ENCODE measurements around the gene SFTPD. TPM values are rescaled to one million over a fixed set of nuclear protein-coding genes. Genes with fewer than 3 reads are reported as not detected.

The SFTPD gene
- total and polyA plus RNA-seq, 3 experiments from 2014 or later: not detected

DNA sequence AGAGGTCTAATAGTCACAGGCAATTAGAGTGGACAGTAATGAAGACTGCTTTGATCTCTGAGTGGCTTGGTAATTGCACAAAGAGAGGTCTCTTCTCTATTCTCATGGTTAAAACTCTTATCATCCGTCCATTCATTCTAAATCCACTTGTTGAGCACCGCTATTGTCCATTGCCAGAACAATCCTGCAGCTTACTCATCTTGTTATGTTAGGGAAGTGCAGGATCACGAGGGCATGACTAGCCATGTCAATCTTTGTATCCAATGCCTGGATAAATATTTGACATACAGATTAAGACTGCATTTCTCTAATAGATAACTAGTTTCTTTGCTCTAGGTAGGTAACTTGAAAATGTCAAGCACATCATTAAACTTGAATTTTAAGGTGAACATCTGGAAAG lies 14.9 kb downstream of the SFTPD start:
- no peak for DNase-seq

DNA sequence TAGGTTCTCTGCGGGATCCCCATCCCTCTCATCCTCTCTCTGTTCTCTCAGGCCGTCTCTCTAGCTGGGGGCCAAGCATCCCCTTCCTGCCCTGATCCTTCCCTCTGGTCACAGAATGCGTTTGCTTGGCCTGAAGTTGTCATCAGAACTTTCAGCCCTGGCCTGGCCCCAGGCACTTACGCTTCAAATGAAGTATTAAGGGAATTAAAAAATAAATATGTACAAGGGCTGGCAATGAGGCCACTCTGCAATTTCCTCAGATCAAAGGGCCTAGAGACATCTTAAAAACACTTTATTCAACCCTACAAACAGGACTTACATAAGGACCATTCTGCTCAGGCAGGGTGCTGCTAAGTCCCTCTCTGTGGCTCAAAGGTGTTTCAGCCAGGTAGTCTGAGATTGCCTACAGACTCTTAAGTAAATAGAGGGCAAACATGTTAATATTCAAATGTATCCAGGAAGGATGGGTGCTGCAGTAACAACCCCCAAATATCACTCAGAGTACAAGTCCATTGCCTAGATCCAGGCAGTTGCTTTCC lies 16.0 kb downstream of the SFTPD start:
- peaks cover 9 to 55% of the 10 kb centered on the region in 2 donors for H3K27me3 Mint-ChIP-seq
- no peak for DNase-seq
- no peaks in the 10 kb centered on the region for H3K9me3 ChIP-seq (ENCODE audit: low read length)
- H3K27ac ChIP-seq (ENCODE audit: low read depth, low read length): no peak overlapping the region
- peaks cover 4% of the 10 kb centered on the region for H3K27me3 ChIP-seq (ENCODE audit: insufficient read depth, low read length, poor library complexity, severe bottlenecking)
- no peak overlapping the region for H3K4me3 ChIP-seq (ENCODE audit: low read length)
- no peaks in the 10 kb centered on the region for H3K36me3 ChIP-seq (ENCODE audit: insufficient read depth, low read length)
- H3K27ac Mint-ChIP-seq: no peak overlapping the region
- no peaks in the 10 kb centered on the region for H3K36me3 Mint-ChIP-seq
- no peak overlapping the region for H3K4me3 Mint-ChIP-seq
- H3K4me1 Mint-ChIP-seq: peaks cover 0 to 11% (median 8%) of the 10 kb centered on the region in 3 donors
- ChIA-PET CTCF (no interaction called here), POLR2A (no interaction called here)
- H3K9me3 Mint-ChIP-seq: no peaks in the 10 kb centered on the region
- no peaks in the 10 kb centered on the region for H3K4me1 ChIP-seq (ENCODE audit: insufficient read depth, low read length)

More for the DNA sequence above, 14.9 kb downstream of the SFTPD start:
- H3K4me1 Mint-ChIP-seq: peaks cover 4 to 18% (median 13%) of the 10 kb centered on the region in 3 donors
- Histone ChIP-seq H3K9me3 (ENCODE audit: low read length) (no peaks in the 10 kb centered on the region), H3K27me3 (ENCODE audit: insufficient read depth, low read length, poor library complexity, severe bottlenecking) (peaks cover 4% of the 10 kb centered on the region), H3K27ac (ENCODE audit: low read depth, low read length) (no peak overlapping the region), H3K4me1 (ENCODE audit: insufficient read depth, low read length) (no peaks in the 10 kb centered on the region), H3K36me3 (ENCODE audit: insufficient read depth, low read length) (no peaks in the 10 kb centered on the region), H3K4me3 (ENCODE audit: low read length) (no peak overlapping the region)
- ChIA-PET CTCF (no interaction called here), POLR2A (no interaction called here)
- no peaks in the 10 kb centered on the region for H3K9me3 Mint-ChIP-seq
- no peak overlapping the region for H3K4me3 Mint-ChIP-seq
- H3K27ac Mint-ChIP-seq: no peak overlapping the region
- no peaks in the 10 kb centered on the region for H3K36me3 Mint-ChIP-seq
- H3K27me3 Mint-ChIP-seq: peaks cover 9 to 55% of the 10 kb centered on the region in 2 donors

- CTCF ChIA-PET: no interaction called here
- Mint-ChIP-seq H3K27ac (no peak overlapping the region), H3K27me3 (peaks cover 9 to 55% of the 10 kb centered on the region in 2 donors), H3K9me3 (no peaks in the 10 kb centered on the region), H3K4me3 (no peak overlapping the region), H3K36me3 (no peaks in the 10 kb centered on the region), H3K4me1 (peaks cover 0 to 11% (median 8%) of the 10 kb centered on the region in 3 donors)
- no peaks in the 10 kb centered on the region for H3K36me3 ChIP-seq (ENCODE audit: insufficient read depth, low read length)
- H3K4me1 ChIP-seq (ENCODE audit: insufficient read depth, low read length): no peaks in the 10 kb centered on the region
- POLR2A ChIA-PET: no interaction called here
- no peak overlapping the region for H3K4me3 ChIP-seq (ENCODE audit: low read length)
- H3K27me3 ChIP-seq (ENCODE audit: insufficient read depth, low read length, poor library complexity, severe bottlenecking): peaks cover 4% of the 10 kb centered on the region
- H3K27ac ChIP-seq (ENCODE audit: low read depth, low read length): no peak overlapping the region
- no peaks in the 10 kb centered on the region for H3K9me3 ChIP-seq (ENCODE audit: low read length)
- no peak for DNase-seq
These were observed 16.6 kb downstream of the SFTPD start for GRCh38 chr10:79932307-79932706.

GRCh38 chr10:79930751-79931150 lies 18.2 kb downstream of the SFTPD start:
- ChIA-PET POLR2A (no interaction called here), CTCF (interaction anchor here (1.6 kb wide), 1 partner anchor 370 kb away, joined by 3 read pairs; the partner anchor contains the start of gene SFTPA2)
- peaks cover 7 to 45% of the 10 kb centered on the region in 2 donors for H3K27me3 Mint-ChIP-seq
- no peaks in the 10 kb centered on the region for H3K36me3 Mint-ChIP-seq
- Histone ChIP-seq H3K36me3 (ENCODE audit: insufficient read depth, low read length) (no peaks in the 10 kb centered on the region), H3K27ac (ENCODE audit: low read depth, low read length) (no peak overlapping the region), H3K4me1 (ENCODE audit: insufficient read depth, low read length) (no peaks in the 10 kb centered on the region), H3K4me3 (ENCODE audit: low read length) (no peak overlapping the region), H3K27me3 (ENCODE audit: insufficient read depth, low read length, poor library complexity, severe bottlenecking) (peaks cover 4% of the 10 kb centered on the region), H3K9me3 (ENCODE audit: low read length) (no peaks in the 10 kb centered on the region)
- DNase-seq: no peak
- peaks cover 0 to 11% (median 8%) of the 10 kb centered on the region in 3 donors for H3K4me1 Mint-ChIP-seq
- peak overlapping the region in 2 of 8 donors; percentile 39 to 46 for H3K27ac Mint-ChIP-seq
- no peak overlapping the region for H3K4me3 Mint-ChIP-seq
- H3K9me3 Mint-ChIP-seq: no peaks in the 10 kb centered on the region

DNA sequence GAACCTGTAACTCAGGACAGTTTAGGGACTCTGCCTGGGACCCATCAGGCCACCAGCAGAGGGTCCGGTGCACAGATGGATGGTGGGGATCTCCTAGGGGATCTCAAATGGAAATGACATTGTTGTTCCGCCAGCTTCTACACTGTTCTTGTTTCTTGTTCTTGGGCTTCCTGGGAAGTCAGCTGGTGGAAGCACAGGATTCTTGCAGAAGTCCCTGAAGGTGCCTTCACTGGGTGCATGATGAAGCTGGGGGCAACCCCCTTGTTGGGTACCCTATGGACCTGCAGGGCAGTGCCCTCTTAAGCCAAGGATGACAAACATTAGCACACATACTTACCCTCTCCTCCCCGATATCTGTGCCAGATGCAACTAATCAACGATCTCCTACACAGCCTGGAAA lies 18.6 kb downstream of the SFTPD start:
- Mint-ChIP-seq H3K4me1 (peaks cover 0 to 11% (median 8%) of the 10 kb centered on the region in 3 donors), H3K27me3 (peaks cover 7 to 40% of the 10 kb centered on the region in 2 donors), H3K4me3 (no peak overlapping the region), H3K9me3 (no peaks in the 10 kb centered on the region), H3K27ac (peak overlapping the region in 2 of 8 donors; percentile 39 to 46), H3K36me3 (no peaks in the 10 kb centered on the region)
- CTCF ChIA-PET: interaction anchor here (1.6 kb wide), 1 partner anchor 370 kb away, joined by 3 read pairs; the partner anchor contains the start of gene SFTPA2
- DNase-seq: no peak
- Histone ChIP-seq H3K27ac (ENCODE audit: low read depth, low read length) (no peak overlapping the region), H3K9me3 (ENCODE audit: low read length) (no peaks in the 10 kb centered on the region), H3K36me3 (ENCODE audit: insufficient read depth, low read length) (no peaks in the 10 kb centered on the region), H3K4me1 (ENCODE audit: insufficient read depth, low read length) (no peaks in the 10 kb centered on the region), H3K4me3 (ENCODE audit: low read length) (no peak overlapping the region), H3K27me3 (ENCODE audit: insufficient read depth, low read length, poor library complexity, severe bottlenecking) (peaks cover 4% of the 10 kb centered on the region)
- POLR2A ChIA-PET: no interaction called here

DNA sequence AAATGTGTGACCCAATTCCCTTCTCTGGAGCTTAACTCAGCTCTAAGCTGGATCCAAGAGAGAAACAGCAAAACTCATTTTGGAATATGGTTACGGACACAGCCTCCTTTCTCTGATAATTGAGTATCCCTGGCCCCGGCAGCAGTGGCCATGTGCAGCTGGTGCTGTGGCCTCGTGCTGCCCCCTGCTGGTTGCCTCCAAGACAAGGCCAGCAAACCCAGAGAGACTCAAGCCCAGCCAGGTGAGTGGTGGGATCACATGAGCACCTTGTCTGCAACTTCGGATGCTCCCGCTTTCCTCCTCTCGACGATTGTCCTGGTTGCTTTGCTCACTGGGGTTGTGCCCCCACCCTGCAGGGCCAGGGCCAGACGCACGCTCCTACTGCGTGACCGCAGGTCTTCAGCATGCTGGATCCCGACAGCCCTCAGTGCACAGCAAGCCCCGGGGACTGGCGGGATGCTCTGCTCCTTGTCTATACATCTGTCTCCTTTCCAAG lies 19.4 kb downstream of the SFTPD start:
- Histone ChIP-seq H3K9me3 (ENCODE audit: low read length) (no peaks in the 10 kb centered on the region), H3K36me3 (ENCODE audit: insufficient read depth, low read length) (no peaks in the 10 kb centered on the region), H3K4me3 (ENCODE audit: low read length) (no peak overlapping the region), H3K27ac (ENCODE audit: low read depth, low read length) (no peak overlapping the region), H3K27me3 (ENCODE audit: insufficient read depth, low read length, poor library complexity, severe bottlenecking) (peaks cover 4% of the 10 kb centered on the region), H3K4me1 (ENCODE audit: insufficient read depth, low read length) (no peaks in the 10 kb centered on the region)
- Mint-ChIP-seq H3K4me1 (peaks cover 0 to 11% (median 8%) of the 10 kb centered on the region in 3 donors), H3K27me3 (peaks cover 7 to 34% of the 10 kb centered on the region in 2 donors), H3K27ac (no peak overlapping the region), H3K9me3 (no peaks in the 10 kb centered on the region), H3K4me3 (no peak overlapping the region), H3K36me3 (no peaks in the 10 kb centered on the region)
- ChIA-PET POLR2A (no interaction called here), CTCF (interaction anchor here (1.6 kb wide), 1 partner anchor 369 kb away, joined by 3 read pairs; the partner anchor contains the start of gene SFTPA2)
- peak; percentile 39 to 75 (median 62) for DNase-seq

- Histone ChIP-seq H3K27ac (ENCODE audit: low read depth, low read length) (no peak overlapping the region), H3K36me3 (ENCODE audit: insufficient read depth, low read length) (no peaks in the 10 kb centered on the region), H3K9me3 (ENCODE audit: low read length) (no peaks in the 10 kb centered on the region), H3K4me3 (ENCODE audit: low read length) (no peak overlapping the region), H3K4me1 (ENCODE audit: insufficient read depth, low read length) (no peaks in the 10 kb centered on the region), H3K27me3 (ENCODE audit: insufficient read depth, low read length, poor library complexity, severe bottlenecking) (peaks cover 4% of the 10 kb centered on the region)
- no peaks in the 10 kb centered on the region for H3K9me3 Mint-ChIP-seq
- ChIA-PET CTCF (no interaction called here), POLR2A (no interaction called here)
- no peak for DNase-seq
- H3K4me3 Mint-ChIP-seq: no peak overlapping the region
- H3K36me3 Mint-ChIP-seq: no peaks in the 10 kb centered on the region
- H3K27ac Mint-ChIP-seq: no peak overlapping the region
- peaks cover 0 to 11% (median 8%) of the 10 kb centered on the region in 3 donors for H3K4me1 Mint-ChIP-seq
- H3K27me3 Mint-ChIP-seq: peaks cover 7 to 28% of the 10 kb centered on the region in 2 donors
These were observed 20.8 kb downstream of the SFTPD start for GRCh38 chr10:79928028-79928583.

DNA sequence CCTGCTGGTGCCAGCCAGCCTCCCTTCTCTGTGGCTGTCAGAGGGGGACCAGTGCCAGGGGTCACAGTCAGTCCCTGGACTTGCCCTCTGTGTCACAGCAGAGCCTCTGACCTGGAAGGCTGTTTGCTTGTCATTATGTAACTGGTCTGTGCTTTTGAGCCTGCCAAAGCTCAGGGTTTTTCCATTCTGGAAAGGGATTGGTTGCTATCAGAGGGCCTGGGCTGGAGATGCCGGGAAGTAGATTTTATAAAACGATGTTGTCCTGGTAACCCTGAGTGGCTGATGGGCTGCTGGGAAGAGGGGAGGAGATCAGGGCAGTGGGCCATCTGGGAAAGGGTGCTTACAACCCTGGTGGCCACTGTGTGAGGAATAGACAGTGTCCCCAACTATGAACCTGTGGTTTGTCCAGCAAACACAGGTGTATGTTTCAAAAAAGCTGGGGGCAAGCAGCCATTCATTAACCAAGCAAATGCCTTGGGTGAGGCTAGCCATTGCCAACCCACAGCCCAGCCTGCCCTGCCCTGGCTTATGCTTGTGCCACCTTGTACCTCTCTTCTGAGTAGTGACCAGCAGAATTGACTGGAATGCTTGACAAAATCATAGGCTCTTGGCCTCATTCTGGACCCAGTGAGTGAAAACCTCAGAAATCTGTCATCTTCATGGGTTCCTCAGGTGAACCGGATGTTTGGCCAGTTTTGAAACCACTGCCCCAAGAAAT lies 21.6 kb downstream of the SFTPD start:
- H3K36me3 ChIP-seq (ENCODE audit: insufficient read depth, low read length): no peaks in the 10 kb centered on the region
- H3K4me3 ChIP-seq (ENCODE audit: low read length): no peak overlapping the region
- no peak overlapping the region for H3K27ac ChIP-seq (ENCODE audit: low read depth, low read length)
- Mint-ChIP-seq H3K9me3 (no peaks in the 10 kb centered on the region), H3K4me1 (peaks cover 0 to 11% (median 8%) of the 10 kb centered on the region in 3 donors), H3K4me3 (no peak overlapping the region), H3K36me3 (no peaks in the 10 kb centered on the region), H3K27ac (no peak overlapping the region), H3K27me3 (peaks cover 7 to 20% of the 10 kb centered on the region in 2 donors)
- no peak for DNase-seq
- CTCF ChIA-PET: no interaction called here
- H3K27me3 ChIP-seq (ENCODE audit: insufficient read depth, low read length, poor library complexity, severe bottlenecking): peaks cover 4% of the 10 kb centered on the region
- no peaks in the 10 kb centered on the region for H3K9me3 ChIP-seq (ENCODE audit: low read length)
- H3K4me1 ChIP-seq (ENCODE audit: insufficient read depth, low read length): no peaks in the 10 kb centered on the region
- POLR2A ChIA-PET: no interaction called here
